Measurements from ENCODE around the gene ZSCAN5B.

GRCh38 chr19:56201973-56202372 is 4.4 kb upstream of the ZSCAN5B start, which contains the start of gene ZSCAN5C:
- TF ChIP-seq CTCF (conservative IDR thresholded peaks at IDR 0.05; ENCODE audit: low read depth, low read length) (no peak), EZH2phosphoT487 (IDR thresholded peaks at IDR 0.05; ENCODE audit: borderline replicate concordance, low read length) (no peak), EZH2 (IDR thresholded peaks at IDR 0.05; ENCODE audit: low read length, unreplicated experiment) (no peak)

Measured in PC-3 (cell line).